ENCODE results near the gene ATF6.

- TF ChIP-seq, protein P1, sequence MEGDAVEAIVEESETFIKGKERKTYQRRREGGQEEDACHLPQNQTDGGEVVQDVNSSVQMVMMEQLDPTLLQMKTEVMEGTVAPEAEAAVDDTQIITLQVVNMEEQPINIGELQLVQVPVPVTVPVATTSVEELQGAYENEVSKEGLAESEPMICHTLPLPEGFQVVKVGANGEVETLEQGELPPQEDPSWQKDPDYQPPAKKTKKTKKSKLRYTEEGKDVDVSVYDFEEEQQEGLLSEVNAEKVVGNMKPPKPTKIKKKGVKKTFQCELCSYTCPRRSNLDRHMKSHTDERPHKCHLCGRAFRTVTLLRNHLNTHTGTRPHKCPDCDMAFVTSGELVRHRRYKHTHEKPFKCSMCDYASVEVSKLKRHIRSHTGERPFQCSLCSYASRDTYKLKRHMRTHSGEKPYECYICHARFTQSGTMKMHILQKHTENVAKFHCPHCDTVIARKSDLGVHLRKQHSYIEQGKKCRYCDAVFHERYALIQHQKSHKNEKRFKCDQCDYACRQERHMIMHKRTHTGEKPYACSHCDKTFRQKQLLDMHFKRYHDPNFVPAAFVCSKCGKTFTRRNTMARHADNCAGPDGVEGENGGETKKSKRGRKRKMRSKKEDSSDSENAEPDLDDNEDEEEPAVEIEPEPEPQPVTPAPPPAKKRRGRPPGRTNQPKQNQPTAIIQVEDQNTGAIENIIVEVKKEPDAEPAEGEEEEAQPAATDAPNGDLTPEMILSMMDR (IDR thresholded peaks at IDR 0.05; ENCODE audit: extremely low read depth in 1 of 2, insufficient read depth in 1 of 2, low read depth in 1 of 2, low read length in 2 of 2), result no peak
- TF ChIP-seq EZH2 (IDR thresholded peaks at IDR 0.05; ENCODE audit: borderline replicate concordance, low read depth, low read length, severe bottlenecking), result no peak
- no peak for TF ChIP-seq POLR2A (IDR thresholded peaks at IDR 0.05; ENCODE audit: low read depth, low read length)
- no peak for TF ChIP-seq FOS (IDR thresholded peaks at IDR 0.05; ENCODE audit: borderline replicate concordance, insufficient read depth, low read length)
- no peak for TF ChIP-seq POLR2AphosphoS5 (IDR thresholded peaks at IDR 0.05; ENCODE audit: insufficient read depth, low read depth, low read length)
- no peak for TF ChIP-seq MYC (IDR thresholded peaks at IDR 0.05; ENCODE audit: low read depth, low read length)
- TF ChIP-seq GATA2 (IDR thresholded peaks at IDR 0.05; ENCODE audit: insufficient read depth, insufficient read length, low read depth, low read length), result no peak
Measured at GRCh38 chr1:161855260-161855659, 89.1 kb downstream of the ATF6 start.

Measured in endothelial cell of umbilical vein (primary cell).